Measurements from ENCODE around the gene SERTAD1.

SERTAD1 gene

DNA sequence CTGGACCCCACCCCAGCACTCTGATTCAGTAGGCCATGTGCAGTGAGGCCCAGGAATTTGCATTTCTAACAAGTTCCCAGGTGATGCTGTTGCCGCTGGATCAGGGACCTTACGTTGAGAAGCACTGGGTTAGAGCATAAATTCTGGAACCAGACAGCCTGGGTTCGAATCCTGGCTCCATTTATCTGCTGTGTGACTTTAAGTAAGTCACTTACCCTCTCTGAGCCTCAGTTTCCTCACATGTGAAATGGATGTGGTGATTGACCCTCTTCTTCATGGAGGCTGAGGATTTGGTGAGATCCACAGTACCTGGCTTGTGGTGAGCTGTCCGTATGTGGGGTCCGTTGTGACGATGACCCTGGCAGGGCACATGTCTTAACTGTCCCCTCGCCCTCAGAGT is 51.7 kb downstream of the SERTAD1 start:
- no peak for DNase-seq

DNA sequence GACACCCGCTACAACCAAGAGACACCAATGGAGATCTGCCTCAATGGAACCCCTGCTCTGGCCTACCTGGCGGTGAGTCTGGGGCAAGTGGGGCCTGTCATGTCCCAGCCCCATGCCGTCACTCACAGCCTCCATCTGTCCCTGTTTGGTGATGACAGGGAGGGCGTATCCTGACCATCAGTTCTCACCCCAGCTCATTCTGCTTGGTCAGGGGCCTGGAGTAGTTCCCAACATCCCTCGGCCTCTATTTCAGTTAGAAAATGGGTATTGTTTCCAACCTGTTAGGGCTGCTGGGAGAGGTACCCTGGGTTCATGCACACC is 54.0 kb downstream of the SERTAD1 start:
- no peak for DNase-seq

All from activated CD8-positive, alpha-beta memory T cell treated with anti-CD3 and anti-CD28 coated beads for 24 hours (primary cell).